OCI-LY7 (cell line): Measurements from ENCODE around the gene CD226. TPM values are rescaled to one million over a fixed set of nuclear protein-coding genes. Genes with fewer than 3 reads are reported as not detected.

Experiments used
- BruUV-seq: library from RNA; stranded (reverse); fragments of 400-500 nt; replicated peaks from 2 replicates; lab custom pipeline; 2021; lab: Mats Ljungman, UMichigan
- CTCF ChIA-PET: fragments of 300-600 bp; sonication (Branson Sonifier 250); formaldehyde crosslinking; loops from one replicate; lab custom pipeline; 2022; ENCODE audit warnings: antibody characterized with exemption; ENCODE audit not compliant: unreplicated experiment; lab: Charles Lee
- POLR2A ChIA-PET: fragments of 300-600 bp; sonication (Branson Sonifier 250); formaldehyde crosslinking; loops from one replicate; lab custom pipeline; 2022; ENCODE audit warnings: antibody characterized with exemption; lab: Charles Lee
- DNase-seq: peaks from one replicate; pipeline ENCODE4 v3.0.0-alpha.2; 2015; ENCODE audit warnings: low spot score
- H2AFZ ChIP-seq: fragments of 200-600 bp; sonication (generic), shearing (Covaris generic); 2 replicates; pipeline ENCODE4 v1.6.1; 2014; ENCODE audit warnings: mild to moderate bottlenecking, antibody characterized with exemption, low read length, moderate library complexity
- H3K27ac ChIP-seq: fragments of 200-600 bp; sonication (generic); 2 replicates; pipeline ENCODE4 v1.5.1; 2014; ENCODE audit warnings: mixed run types, low read depth, mild to moderate bottlenecking, moderate library complexity, low read length, inconsistent platforms; ENCODE audit not compliant: poor library complexity, severe bottlenecking
- H3K36me3 ChIP-seq: fragments of 200-600 bp; sonication (generic); 2 replicates; pipeline ENCODE4 v1.6.1; 2014; ENCODE audit warnings: mild to moderate bottlenecking, antibody characterized with exemption, low read length, moderate library complexity, mixed read lengths; ENCODE audit not compliant: insufficient read depth
- H3K4me1 ChIP-seq: fragments of 200-600 bp; sonication (generic); 2 replicates; pipeline ENCODE4 v1.5.1; 2014; ENCODE audit warnings: mild to moderate bottlenecking, low read length; ENCODE audit not compliant: insufficient read depth, poor library complexity, severe bottlenecking
- H3K4me2 ChIP-seq: fragments of 200-600 bp; sonication (generic); 2 replicates; pipeline ENCODE4 v1.6.1; 2014; ENCODE audit warnings: mild to moderate bottlenecking, low read length
- H3K4me3 ChIP-seq: fragments of 200-600 bp; sonication (generic); 2 replicates; pipeline ENCODE4 v1.5.1; 2014; ENCODE audit warnings: mild to moderate bottlenecking, low read depth, low read length; ENCODE audit not compliant: poor library complexity, severe bottlenecking
- H3K79me2 ChIP-seq: fragments of 200-600 bp; sonication (generic); 2 replicates; pipeline ENCODE4 v1.6.1; 2016; ENCODE audit warnings: low read depth, mild to moderate bottlenecking, low read length, moderate library complexity, mixed read lengths; ENCODE audit not compliant: insufficient read depth
- H3K9me2 ChIP-seq: fragments of 200-600 bp; sonication (generic); 2 replicates; pipeline ENCODE4 v1.6.1; 2016; ENCODE audit warnings: mild to moderate bottlenecking, low read length, mixed read lengths; ENCODE audit not compliant: insufficient read depth
- H3K9me3 ChIP-seq: fragments of 200-600 bp; sonication (generic); 2 replicates; pipeline ENCODE4 v1.6.1; 2014; ENCODE audit warnings: mild to moderate bottlenecking, mixed run types, low read length, mixed read lengths
- H4K20me1 ChIP-seq: fragments of 200-600 bp; sonication (generic); 2 replicates; pipeline ENCODE4 v1.6.1; 2014; ENCODE audit warnings: mild to moderate bottlenecking, antibody characterized with exemption, low read length, moderate library complexity, mixed read lengths; ENCODE audit not compliant: insufficient read depth
- EZH2phosphoT487 ChIP-seq: fragments of 200-600 bp; sonication (generic); IDR thresholded peaks from 2 replicates; pipeline ENCODE4 v1.6.1; 2018; ENCODE audit warnings: low read depth, borderline replicate concordance, mild to moderate bottlenecking, mixed run types, antibody characterized with exemption, low read length, moderate library complexity, mixed read lengths
- intact Hi-C: fragments of 100-400 bp; cut with micrococcal nuclease; formaldehyde crosslinking; loops from one replicate; pipeline ENCODE4 v1.10.0; 2022; ENCODE audit not compliant: unreplicated experiment
- total RNA-seq, 2 experiments: library from RNA; depleted of rRNA in 1 of 2; stranded (reverse); fragments of >200 nt in 1 of 2; shearing (Covaris generic) in 1 of 2; gene quantifications; 2 replicates each; pipeline ENCODE4 v1.2.3, GENCODE V29; 2014 to 2022
- TF ChIP-seq, protein P1 (sequence below): fragments of 200-600 bp; sonication (generic); conservative IDR thresholded peaks from 2 replicates; pipeline ENCODE4 v1.5.1; 2014; ENCODE audit warnings: mild to moderate bottlenecking, antibody characterized with exemption, low read length, moderate library complexity, mixed read lengths

CD226 gene
- total RNA-seq, 2 experiments from 2014 or later: 0.25 TPM; not detected in 1

DNA sequence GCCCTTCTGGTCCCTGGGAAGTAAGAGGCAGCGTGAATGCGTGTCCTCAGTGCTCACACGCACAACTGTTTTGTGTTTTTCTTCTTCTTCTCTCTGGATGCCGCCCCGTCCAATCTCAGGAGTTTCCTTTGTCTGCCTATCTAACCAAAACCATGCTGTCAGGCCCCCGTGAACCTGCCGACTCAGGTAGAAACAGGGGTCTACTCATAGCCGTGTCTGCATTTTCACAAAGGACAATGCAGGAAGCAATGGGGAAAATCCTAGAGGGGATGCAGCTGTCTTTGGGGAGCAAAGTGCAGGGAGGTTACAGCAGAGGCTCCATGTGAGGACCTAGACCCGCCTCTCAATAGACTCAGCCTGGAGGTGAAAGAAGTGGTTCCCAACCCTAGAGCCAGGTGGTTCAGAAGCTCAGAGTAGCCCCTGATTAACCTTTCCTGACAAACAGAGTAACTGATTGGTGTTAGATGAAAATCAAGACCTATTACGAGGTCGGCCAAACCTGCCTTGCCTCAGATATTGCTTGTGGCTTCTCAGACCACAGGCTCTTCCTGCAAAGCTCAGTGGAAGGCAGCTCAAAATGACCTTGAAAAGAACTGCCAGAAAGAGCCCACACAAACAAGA, 49.3 kb downstream of the CD226 start:
- H3K9me3 ChIP-seq: no peaks in the 10 kb centered on the region
- H3K79me2 ChIP-seq: no peaks in the 10 kb centered on the region
- no peak overlapping the region for H3K4me2 ChIP-seq
- no peaks in the 10 kb centered on the region for H4K20me1 ChIP-seq
- H2AFZ ChIP-seq: no peak overlapping the region
- BruUV-seq: no TSS peak
- no peak overlapping the region for H3K27ac ChIP-seq
- H3K4me1 ChIP-seq: no peaks in the 10 kb centered on the region
- TF ChIP-seq, protein P1, sequence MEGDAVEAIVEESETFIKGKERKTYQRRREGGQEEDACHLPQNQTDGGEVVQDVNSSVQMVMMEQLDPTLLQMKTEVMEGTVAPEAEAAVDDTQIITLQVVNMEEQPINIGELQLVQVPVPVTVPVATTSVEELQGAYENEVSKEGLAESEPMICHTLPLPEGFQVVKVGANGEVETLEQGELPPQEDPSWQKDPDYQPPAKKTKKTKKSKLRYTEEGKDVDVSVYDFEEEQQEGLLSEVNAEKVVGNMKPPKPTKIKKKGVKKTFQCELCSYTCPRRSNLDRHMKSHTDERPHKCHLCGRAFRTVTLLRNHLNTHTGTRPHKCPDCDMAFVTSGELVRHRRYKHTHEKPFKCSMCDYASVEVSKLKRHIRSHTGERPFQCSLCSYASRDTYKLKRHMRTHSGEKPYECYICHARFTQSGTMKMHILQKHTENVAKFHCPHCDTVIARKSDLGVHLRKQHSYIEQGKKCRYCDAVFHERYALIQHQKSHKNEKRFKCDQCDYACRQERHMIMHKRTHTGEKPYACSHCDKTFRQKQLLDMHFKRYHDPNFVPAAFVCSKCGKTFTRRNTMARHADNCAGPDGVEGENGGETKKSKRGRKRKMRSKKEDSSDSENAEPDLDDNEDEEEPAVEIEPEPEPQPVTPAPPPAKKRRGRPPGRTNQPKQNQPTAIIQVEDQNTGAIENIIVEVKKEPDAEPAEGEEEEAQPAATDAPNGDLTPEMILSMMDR: no peak
- TF ChIP-seq EZH2phosphoT487: no peak
- intact Hi-C loops: no loop called here
- H3K9me2 ChIP-seq: no peaks in the 10 kb centered on the region
- DNase-seq: no peak
- H3K4me3 ChIP-seq: no peak overlapping the region
- no peaks in the 10 kb centered on the region for H3K36me3 ChIP-seq
- ChIA-PET POLR2A (interaction anchor here (0.6 kb wide), 1 partner anchor 1441 kb away, joined by 3 read pairs; no protein-coding TSS in a partner anchor), CTCF (no interaction called here)

- Histone ChIP-seq H3K4me3 (no peak overlapping the region), H3K79me2 (no peaks in the 10 kb centered on the region), H3K27ac (no peak overlapping the region), H3K4me2 (no peak overlapping the region), H3K36me3 (no peaks in the 10 kb centered on the region), H3K9me3 (no peaks in the 10 kb centered on the region), H2AFZ (no peak overlapping the region), H3K9me2 (no peaks in the 10 kb centered on the region), H3K4me1 (no peaks in the 10 kb centered on the region), H4K20me1 (no peaks in the 10 kb centered on the region)
- BruUV-seq: no TSS peak
- ChIA-PET POLR2A (no interaction called here), CTCF (no interaction called here)
- DNase-seq: no peak
- intact Hi-C loops: no loop called here
- no peak for TF ChIP-seq EZH2phosphoT487
- TF ChIP-seq, protein P1: no peak
Observed at GRCh38 chr18:69897397-69898108, 50.1 kb downstream of the CD226 start.
